Natural killer cell treated with Interleukin-12 subunit alpha and Interleukin-12 subunit beta and Interleukin-15 and Interleukin-18, amount 100 ng/mL, for 72 hours (primary cell): ENCODE results near the gene FUT3. TPM values are rescaled to one million over a fixed set of nuclear protein-coding genes. Genes with fewer than 3 reads are reported as not detected.

Experiments used
- ATAC-seq, 2 donors: fragments of 150-1000 bp; cut with Tn5 transposase in 1 of 2; sonication (Bioruptor Pico), chemical (Tn5 transposase) in 1 of 2; 2 replicates each; pipeline ENCODE4 v1.10.0; 2021
- DNase-seq: peaks from one replicate; pipeline ENCODE4 v3.0.0; 2022; ENCODE audit warnings: low spot score
- H3K27ac Mint-ChIP-seq, 2 donors: 1 replicate in 1 of 2; 2 replicates in 1 of 2; pipeline ENCODE4 v1.8.0; 2022; ENCODE audit warnings: mixed read lengths in 2 of 2, mild to moderate bottlenecking in 1 of 2, moderate library complexity in 1 of 2
- H3K27me3 Mint-ChIP-seq, 2 donors: 1 replicate in 1 of 2; 2 replicates in 1 of 2; pipeline ENCODE4 v1.8.0; 2022; ENCODE audit warnings: mixed read lengths in 2 of 2
- H3K36me3 Mint-ChIP-seq: one replicate; pipeline ENCODE4 v1.8.0; 2022; ENCODE audit warnings: mixed read lengths
- H3K4me1 Mint-ChIP-seq, 2 donors: 1 replicate in 1 of 2; 2 replicates in 1 of 2; pipeline ENCODE4 v1.8.0; 2022; ENCODE audit warnings: low read depth in 2 of 2, mixed read lengths in 2 of 2, mild to moderate bottlenecking in 1 of 2
- H3K4me3 Mint-ChIP-seq: one replicate; pipeline ENCODE4 v1.8.0; 2022; ENCODE audit warnings: mixed read lengths
- H3K9me3 Mint-ChIP-seq: 2 replicates; pipeline ENCODE4 v1.8.0; 2022; ENCODE audit warnings: mixed read lengths
- total RNA-seq, 2 donors: library from RNA; stranded (reverse); gene quantifications; one replicate each; pipeline ENCODE4 v1.2.3, GENCODE V29; 2022

Gene FUT3
- total RNA-seq, 2 donors from 2014 or later: not detected

- Mint-ChIP-seq H3K4me1 (peaks cover 14 to 17% of the 10 kb centered on the region in 2 donors), H3K27ac (no peak overlapping the region)
Observed at GRCh38 chr19:5801796-5802619, 49.2 kb downstream of the FUT3 start.

GRCh38 chr19:5800361-5801270, 50.6 kb downstream of the FUT3 start:
- no peak for ATAC-seq
- no peaks in the 10 kb centered on the region for H3K36me3 Mint-ChIP-seq
- H3K4me3 Mint-ChIP-seq: no peak overlapping the region
- H3K4me1 Mint-ChIP-seq: peaks cover 14 to 17% of the 10 kb centered on the region in 2 donors
- H3K27me3 Mint-ChIP-seq: peaks cover 19 to 26% of the 10 kb centered on the region in 2 donors
- no peaks in the 10 kb centered on the region for H3K9me3 Mint-ChIP-seq
- no peak overlapping the region for H3K27ac Mint-ChIP-seq
- DNase-seq: no peak

More at GRCh38 chr19:5801796-5802619, 49.2 kb downstream of the FUT3 start:
- ATAC-seq (no peak), DNase-seq (no peak)
- H3K36me3 Mint-ChIP-seq: no peaks in the 10 kb centered on the region
- H3K4me3 Mint-ChIP-seq: no peak overlapping the region
- no peaks in the 10 kb centered on the region for H3K9me3 Mint-ChIP-seq
- H3K27me3 Mint-ChIP-seq: peaks cover 22 to 26% of the 10 kb centered on the region in 2 donors

DNA sequence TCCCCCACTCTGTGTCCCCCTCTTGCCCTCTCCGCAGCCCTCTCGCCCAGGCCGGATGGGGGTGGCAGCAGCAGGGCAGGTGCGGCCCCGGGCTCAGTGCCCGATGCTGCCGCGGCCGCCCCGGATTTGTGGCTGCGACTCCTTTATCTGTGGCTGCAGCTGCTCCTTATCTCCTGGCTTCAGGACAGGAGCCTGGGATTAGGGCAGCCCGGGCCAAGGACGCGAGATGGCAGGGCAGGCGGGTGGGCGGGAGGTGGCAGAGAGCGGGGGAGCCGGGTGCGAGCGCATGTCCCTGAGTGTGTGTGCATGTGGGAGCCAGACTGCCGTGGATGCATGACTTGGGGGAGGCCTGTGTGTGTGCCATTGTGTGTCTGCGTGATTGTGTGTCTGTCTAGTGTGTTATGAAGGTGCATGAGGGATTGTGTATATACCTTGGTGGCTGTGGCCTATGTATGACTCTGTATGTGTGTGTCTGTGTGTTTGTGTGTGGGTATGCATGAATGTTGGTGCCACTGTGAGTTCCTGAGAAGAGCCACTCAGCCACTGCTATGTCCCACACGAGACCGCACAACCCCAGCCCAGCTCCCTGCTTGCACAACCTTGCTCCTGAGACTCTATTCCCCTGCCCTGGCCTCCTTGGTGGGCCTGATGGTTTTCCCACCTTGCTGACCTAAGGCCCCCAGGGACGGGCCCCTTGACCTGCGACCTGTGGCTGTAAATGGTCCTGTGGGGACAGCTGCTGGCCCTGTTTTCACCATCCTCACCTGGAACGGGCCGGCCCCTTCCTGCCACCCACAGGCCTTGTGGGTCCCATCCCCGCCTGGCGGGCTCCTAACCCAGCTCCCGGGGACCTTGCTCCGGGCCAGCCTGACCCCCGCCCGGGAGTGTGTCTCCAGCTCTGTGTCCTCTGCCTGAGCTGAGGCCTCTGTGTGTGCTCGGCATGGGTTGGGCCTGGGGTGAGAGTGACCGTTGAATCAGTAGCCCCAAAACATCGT, 51.7 kb downstream of the FUT3 start:
- Mint-ChIP-seq H3K36me3 (no peaks in the 10 kb centered on the region), H3K27me3 (peaks cover 19 to 26% of the 10 kb centered on the region in 2 donors), H3K9me3 (no peaks in the 10 kb centered on the region), H3K27ac (no peak overlapping the region), H3K4me1 (peaks cover 14 to 17% of the 10 kb centered on the region in 2 donors), H3K4me3 (no peak overlapping the region)
- no peak for ATAC-seq
- DNase-seq: no peak

DNA sequence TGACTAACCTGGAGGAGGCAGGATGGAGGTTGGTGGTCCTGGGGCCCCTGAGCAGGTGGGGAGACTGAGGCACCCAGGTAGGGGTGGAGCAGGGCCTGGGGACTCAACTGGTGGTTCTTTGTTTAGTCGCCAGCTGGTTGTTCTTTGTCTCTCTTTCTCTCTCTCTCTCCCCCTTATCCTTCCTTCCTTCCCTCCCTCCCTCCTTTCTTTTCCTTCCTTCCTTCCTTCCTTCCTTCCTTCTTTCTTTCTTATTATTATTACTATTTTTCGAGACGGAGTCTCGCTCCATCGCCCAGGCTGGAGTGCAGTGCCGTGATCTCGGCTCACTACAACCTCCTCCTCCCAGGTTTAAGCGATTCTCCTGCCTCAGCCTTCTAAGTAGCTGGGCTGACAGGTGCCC, 53.0 kb downstream of the FUT3 start:
- peaks cover 4 to 6% of the 10 kb centered on the region in 2 donors for H3K4me1 Mint-ChIP-seq
- H3K36me3 Mint-ChIP-seq: no peaks in the 10 kb centered on the region
- no peak overlapping the region for H3K27ac Mint-ChIP-seq
- DNase-seq: no peak
- H3K4me3 Mint-ChIP-seq: no peak overlapping the region
- H3K9me3 Mint-ChIP-seq: no peaks in the 10 kb centered on the region
- peaks cover 20 to 26% of the 10 kb centered on the region in 2 donors for H3K27me3 Mint-ChIP-seq
- ATAC-seq: no peak

- H3K27me3 Mint-ChIP-seq: peaks cover 12 to 13% of the 10 kb centered on the region in 2 donors
- H3K9me3 Mint-ChIP-seq: no peaks in the 10 kb centered on the region
- H3K4me3 Mint-ChIP-seq: no peak overlapping the region
- H3K27ac Mint-ChIP-seq: no peak overlapping the region
- peaks cover under 1% of the 10 kb centered on the region for H3K36me3 Mint-ChIP-seq
- H3K4me1 Mint-ChIP-seq: peaks cover 6% of the 10 kb centered on the region in 2 donors
- DNase-seq (no peak), ATAC-seq (no peak)
Observed at GRCh38 chr19:5795382-5795919, 55.8 kb downstream of the FUT3 start.

- H3K9me3 Mint-ChIP-seq: no peaks in the 10 kb centered on the region
- peaks cover 0 to 4% of the 10 kb centered on the region in 2 donors for H3K27me3 Mint-ChIP-seq
- no peak for ATAC-seq
- no peak for DNase-seq
- H3K27ac Mint-ChIP-seq: no peak overlapping the region
- H3K4me3 Mint-ChIP-seq: no peak overlapping the region
- H3K4me1 Mint-ChIP-seq: peaks cover 11% of the 10 kb centered on the region in 2 donors
- H3K36me3 Mint-ChIP-seq: peaks cover 6% of the 10 kb centered on the region
Observed at GRCh38 chr19:5793188-5793587, 58.1 kb downstream of the FUT3 start.

Other genes starting within 250 kb of the FUT3 start
- gene SAFB2, start 228.7 kb downstream of the FUT3 start, total RNA-seq: 100 to 1,000 TPM; 116 to 204 TPM
- gene SAFB, start 228.4 kb downstream of the FUT3 start, total RNA-seq: 100 to 1,000 TPM; 126 to 190 TPM
- 10 to 100 TPM; 40.7 to 41.4 TPM for gene MICOS13, start 170.9 kb downstream of the FUT3 start, total RNA-seq
- 1 to 10 TPM; 1.8 to 3.6 TPM for gene HSD11B1L, start 170.4 kb downstream of the FUT3 start, total RNA-seq
- 100 to 1,000 TPM; 645 to 764 TPM for gene RPL36, start 161.2 kb downstream of the FUT3 start, total RNA-seq
- gene LONP1, start 131.3 kb downstream of the FUT3 start, total RNA-seq: 100 to 1,000 TPM; 151 to 267 TPM
- gene CATSPERD, start 130.8 kb downstream of the FUT3 start, total RNA-seq: not detected
- gene PRR22, start 66.7 kb downstream of the FUT3 start, total RNA-seq: 10 to 100 TPM in 1 of 2 donors, 1 to 10 TPM in 1; 8.5 to 21.5 TPM
- 100 to 1,000 TPM in 1 of 2 donors, 10 to 100 TPM in 1; 90.1 to 155 TPM for gene DUS3L, start 60.3 kb downstream of the FUT3 start, total RNA-seq
- gene NRTN, start 46.4 kb downstream of the FUT3 start, total RNA-seq: not detected
- not detected for gene FUT6, start 11.7 kb downstream of the FUT3 start, total RNA-seq
- not detected for gene FUT5, start 19.1 kb upstream of the FUT3 start, total RNA-seq
- gene NDUFA11, start 52.3 kb upstream of the FUT3 start, total RNA-seq: 100 to 1,000 TPM; 170 to 189 TPM
- 1 to 10 TPM; 4.4 to 6.7 TPM for gene VMAC, start 53.4 kb upstream of the FUT3 start, total RNA-seq
- gene CAPS, start 62.8 kb upstream of the FUT3 start, total RNA-seq: 1 to 10 TPM; 7.6 to 8.6 TPM
- 100 to 1,000 TPM in 1 of 2 donors, 10 to 100 TPM in 1; 96.5 to 119 TPM for gene RANBP3, start 126.7 kb upstream of the FUT3 start, total RNA-seq